ENCODE measurements around the gene ARID1B.

Gene ARID1B

DNA sequence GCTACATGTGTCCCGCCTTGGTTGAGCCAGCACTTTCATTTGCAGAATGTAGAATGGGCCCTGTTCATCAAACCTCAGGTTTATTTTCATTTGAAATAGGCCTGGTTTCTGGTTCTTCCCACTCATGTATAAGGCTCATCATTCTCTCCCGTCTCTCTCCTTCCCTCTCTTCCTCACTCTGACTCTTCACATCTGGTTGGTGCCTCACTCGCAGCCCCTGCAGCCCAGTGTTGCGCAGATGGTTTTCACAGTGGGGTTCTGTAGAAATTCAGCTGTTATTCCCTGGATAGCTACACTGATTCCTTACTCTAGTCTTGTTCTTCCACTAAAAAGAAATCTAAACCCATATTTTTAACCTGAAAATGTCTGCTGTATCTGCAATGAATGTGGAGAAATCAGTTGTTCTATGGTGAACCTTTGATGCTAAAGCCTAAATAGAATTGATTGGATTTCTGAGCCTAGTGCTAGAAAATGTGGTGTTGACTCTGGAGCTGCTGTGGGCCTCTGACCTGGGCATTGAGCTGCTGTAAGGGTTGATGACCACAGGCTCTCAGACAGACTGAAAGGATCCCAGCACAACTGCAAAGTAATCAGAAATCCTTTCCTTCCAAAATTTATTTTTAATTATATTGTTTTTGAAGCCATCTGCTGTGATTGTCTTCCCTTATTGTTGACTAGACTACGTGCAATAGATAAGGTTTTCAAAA is 395.8 kb downstream of the ARID1B start:
- WGBS, 2 experiments = 85 to 91% methylated on average over 5 of the region's 5 CpGs
- no peak overlapping the region for H3K4me3 ChIP-seq (ENCODE audit: insufficient read depth, low read depth, low read length)
- H3K36me3 ChIP-seq (ENCODE audit: control insufficient read depth, insufficient read depth, low read length) = peaks cover 7% of the 10 kb centered on the region
- no peaks in the 10 kb centered on the region for H3K27me3 ChIP-seq (ENCODE audit: control insufficient read depth, insufficient read depth, low read length, poor library complexity, severe bottlenecking)
- H3K4me1 ChIP-seq (ENCODE audit: control insufficient read depth, insufficient read depth, low read length) = peaks cover 3% of the 10 kb centered on the region
- no peak overlapping the region for H3K27ac ChIP-seq (ENCODE audit: insufficient read depth, low read depth, low read length, poor library complexity, severe bottlenecking)
- H3K9me3 ChIP-seq (ENCODE audit: control insufficient read depth, low read length) = no peaks in the 10 kb centered on the region

DNA sequence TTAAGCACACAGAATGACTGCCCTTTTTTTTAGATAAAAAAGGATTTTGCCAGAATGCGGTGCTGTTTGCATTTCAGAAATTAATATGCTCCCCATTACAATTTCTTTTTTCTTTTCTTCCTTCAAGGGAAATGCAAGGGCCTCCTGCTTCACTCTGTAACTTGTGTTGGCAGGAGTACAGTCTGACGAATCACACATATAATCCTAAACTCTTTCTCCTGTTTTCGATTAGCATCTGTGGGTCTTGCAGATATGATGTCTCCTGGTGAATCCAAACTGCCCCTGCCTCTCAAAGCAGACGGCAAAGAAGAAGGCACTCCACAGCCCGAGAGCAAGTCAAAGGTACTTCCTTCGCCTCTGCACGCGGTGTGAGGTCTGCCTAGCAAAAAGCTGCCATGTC is 396.6 kb downstream of the ARID1B start:
- H3K36me3 ChIP-seq (ENCODE audit: control insufficient read depth, insufficient read depth, low read length) = peaks cover 3% of the 10 kb centered on the region
- H3K4me3 ChIP-seq (ENCODE audit: insufficient read depth, low read depth, low read length) = no peak overlapping the region
- no peaks in the 10 kb centered on the region for H3K27me3 ChIP-seq (ENCODE audit: control insufficient read depth, insufficient read depth, low read length, poor library complexity, severe bottlenecking)
- peaks cover 3% of the 10 kb centered on the region for H3K4me1 ChIP-seq (ENCODE audit: control insufficient read depth, insufficient read depth, low read length)
- WGBS, 2 experiments = 97% methylated on average over 8 of the region's 8 CpGs
- no peak overlapping the region for H3K27ac ChIP-seq (ENCODE audit: insufficient read depth, low read depth, low read length, poor library complexity, severe bottlenecking)
- no peaks in the 10 kb centered on the region for H3K9me3 ChIP-seq (ENCODE audit: control insufficient read depth, low read length)

DNA sequence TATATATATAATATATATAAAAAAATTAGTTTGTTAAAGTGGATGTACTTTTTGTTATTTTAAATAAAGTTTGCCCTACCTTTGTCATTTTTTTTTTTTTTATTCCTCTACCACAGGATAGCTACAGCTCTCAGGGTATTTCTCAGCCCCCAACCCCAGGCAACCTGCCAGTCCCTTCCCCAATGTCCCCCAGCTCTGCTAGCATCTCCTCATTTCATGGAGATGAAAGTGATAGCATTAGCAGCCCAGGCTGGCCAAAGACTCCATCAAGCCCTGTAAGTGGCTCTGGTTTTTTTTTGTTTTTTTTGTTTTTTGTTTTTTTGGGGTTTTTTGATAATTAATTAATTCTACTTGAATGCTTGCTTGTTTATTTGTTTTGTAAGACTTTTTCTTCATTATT is 397.6 kb downstream of the ARID1B start:
- Histone ChIP-seq H3K27ac (ENCODE audit: insufficient read depth, low read depth, low read length, poor library complexity, severe bottlenecking) (no peak overlapping the region), H3K9me3 (ENCODE audit: control insufficient read depth, low read length) (no peaks in the 10 kb centered on the region), H3K36me3 (ENCODE audit: control insufficient read depth, insufficient read depth, low read length) (no peaks in the 10 kb centered on the region), H3K4me3 (ENCODE audit: insufficient read depth, low read depth, low read length) (no peak overlapping the region), H3K27me3 (ENCODE audit: control insufficient read depth, insufficient read depth, low read length, poor library complexity, severe bottlenecking) (no peaks in the 10 kb centered on the region), H3K4me1 (ENCODE audit: control insufficient read depth, insufficient read depth, low read length) (peaks cover 3% of the 10 kb centered on the region)

DNA sequence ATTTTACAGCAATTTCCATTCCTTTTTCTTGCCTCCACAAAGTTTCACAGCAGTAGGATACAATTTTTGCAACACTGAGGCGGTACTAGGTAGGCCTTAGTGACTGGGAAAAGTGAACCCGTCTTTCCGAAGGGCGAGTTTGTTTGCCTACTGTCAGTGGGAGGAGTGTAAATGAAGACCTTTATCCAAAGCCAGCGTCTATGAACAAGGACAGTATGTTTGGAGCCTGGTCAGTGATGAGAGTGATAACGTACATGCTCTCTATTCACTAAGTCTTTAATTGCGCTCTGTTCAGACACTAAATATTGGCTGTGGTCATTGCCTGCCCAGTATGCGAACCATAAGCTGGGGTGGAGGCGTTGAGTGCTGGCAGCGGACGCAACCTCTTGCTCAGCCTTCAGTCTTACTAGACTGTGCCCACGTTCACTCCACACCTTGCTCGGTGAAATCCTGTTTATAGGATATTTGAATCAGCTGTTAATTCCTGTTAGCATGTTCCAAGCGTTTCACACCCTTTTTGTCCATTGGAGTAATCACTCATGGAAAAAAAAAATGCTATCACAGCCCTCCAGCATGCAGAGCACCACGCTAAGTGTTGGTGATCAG is 400.7 kb downstream of the ARID1B start:
- H3K4me3 ChIP-seq (ENCODE audit: insufficient read depth, low read depth, low read length) = no peak overlapping the region
- no peaks in the 10 kb centered on the region for H3K9me3 ChIP-seq (ENCODE audit: control insufficient read depth, low read length)
- H3K4me1 ChIP-seq (ENCODE audit: control insufficient read depth, insufficient read depth, low read length) = no peaks in the 10 kb centered on the region
- H3K27me3 ChIP-seq (ENCODE audit: control insufficient read depth, insufficient read depth, low read length, poor library complexity, severe bottlenecking) = no peaks in the 10 kb centered on the region
- H3K36me3 ChIP-seq (ENCODE audit: control insufficient read depth, insufficient read depth, low read length) = no peaks in the 10 kb centered on the region
- WGBS, 2 experiments = 94 to 97% methylated on average over 15 of the region's 15 CpGs
- no peak overlapping the region for H3K27ac ChIP-seq (ENCODE audit: insufficient read depth, low read depth, low read length, poor library complexity, severe bottlenecking)

DNA sequence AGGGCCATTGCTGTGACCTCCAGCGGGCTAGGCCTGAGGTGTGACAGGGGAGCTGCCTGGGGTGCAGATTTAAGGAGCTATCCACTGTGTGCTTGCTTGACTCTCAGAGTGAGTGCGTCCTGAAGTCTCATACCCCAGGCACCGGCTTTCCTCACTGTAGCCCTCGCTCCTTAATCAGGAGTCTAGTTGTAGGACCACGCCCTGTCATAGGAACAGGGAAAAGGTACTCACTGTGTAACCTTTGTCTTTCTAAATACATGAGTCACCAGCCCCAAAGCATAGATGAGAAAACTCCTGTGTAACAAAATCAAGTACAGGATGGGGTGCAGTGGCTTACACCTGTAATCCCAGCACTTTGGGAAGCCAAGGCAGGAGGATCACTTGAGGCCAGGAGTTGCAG is 404.5 kb downstream of the ARID1B start:
- Histone ChIP-seq H3K4me1 (ENCODE audit: control insufficient read depth, insufficient read depth, low read length) (no peaks in the 10 kb centered on the region), H3K27ac (ENCODE audit: insufficient read depth, low read depth, low read length, poor library complexity, severe bottlenecking) (no peak overlapping the region), H3K36me3 (ENCODE audit: control insufficient read depth, insufficient read depth, low read length) (peaks cover 8% of the 10 kb centered on the region), H3K4me3 (ENCODE audit: insufficient read depth, low read depth, low read length) (no peak overlapping the region), H3K9me3 (ENCODE audit: control insufficient read depth, low read length) (no peaks in the 10 kb centered on the region), H3K27me3 (ENCODE audit: control insufficient read depth, insufficient read depth, low read length, poor library complexity, severe bottlenecking) (no peaks in the 10 kb centered on the region)
- 95 to 96% methylated on average over 5 of the region's 5 CpGs for WGBS, 2 experiments

DNA sequence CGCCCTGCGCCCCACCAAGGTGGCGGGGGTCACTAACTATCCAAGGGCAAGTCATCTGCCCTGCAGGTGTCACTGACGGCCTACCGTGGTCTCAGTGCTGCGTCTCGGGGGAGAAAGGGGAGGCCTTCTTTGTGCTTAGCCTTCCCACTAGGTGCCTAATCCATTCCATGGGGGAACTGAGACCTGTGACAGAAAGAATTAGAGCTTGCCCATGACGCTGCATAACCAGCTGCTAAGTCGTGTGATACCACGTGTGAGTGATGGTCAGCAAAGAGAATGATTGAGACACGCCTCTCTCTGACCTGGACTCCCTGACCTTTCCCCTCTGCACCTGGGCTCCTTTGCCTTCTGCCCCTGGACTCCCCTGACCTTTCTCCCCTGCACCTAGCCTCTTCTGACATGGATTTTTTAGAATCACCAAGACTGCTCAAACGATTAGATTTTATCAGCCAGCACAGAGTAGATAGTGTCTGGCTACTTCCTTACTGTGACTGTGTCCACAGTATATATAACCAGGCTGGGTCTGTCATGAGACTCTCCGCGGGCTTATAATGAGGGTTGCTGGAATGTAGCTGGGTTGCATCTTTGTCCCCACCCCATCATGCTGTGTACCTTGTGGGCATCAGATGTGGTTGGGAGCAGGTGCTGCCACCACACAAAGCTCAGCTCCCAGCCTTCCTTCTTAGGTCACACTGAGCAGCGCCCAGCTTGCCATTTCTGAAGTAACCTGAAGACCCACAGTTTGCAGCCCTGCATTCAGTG is 405.5 kb downstream of the ARID1B start:
- 95% methylated on average over 15 of the region's 15 CpGs for WGBS, 2 experiments
- Histone ChIP-seq H3K27ac (ENCODE audit: insufficient read depth, low read depth, low read length, poor library complexity, severe bottlenecking) (no peak overlapping the region), H3K27me3 (ENCODE audit: control insufficient read depth, insufficient read depth, low read length, poor library complexity, severe bottlenecking) (no peaks in the 10 kb centered on the region)

DNA sequence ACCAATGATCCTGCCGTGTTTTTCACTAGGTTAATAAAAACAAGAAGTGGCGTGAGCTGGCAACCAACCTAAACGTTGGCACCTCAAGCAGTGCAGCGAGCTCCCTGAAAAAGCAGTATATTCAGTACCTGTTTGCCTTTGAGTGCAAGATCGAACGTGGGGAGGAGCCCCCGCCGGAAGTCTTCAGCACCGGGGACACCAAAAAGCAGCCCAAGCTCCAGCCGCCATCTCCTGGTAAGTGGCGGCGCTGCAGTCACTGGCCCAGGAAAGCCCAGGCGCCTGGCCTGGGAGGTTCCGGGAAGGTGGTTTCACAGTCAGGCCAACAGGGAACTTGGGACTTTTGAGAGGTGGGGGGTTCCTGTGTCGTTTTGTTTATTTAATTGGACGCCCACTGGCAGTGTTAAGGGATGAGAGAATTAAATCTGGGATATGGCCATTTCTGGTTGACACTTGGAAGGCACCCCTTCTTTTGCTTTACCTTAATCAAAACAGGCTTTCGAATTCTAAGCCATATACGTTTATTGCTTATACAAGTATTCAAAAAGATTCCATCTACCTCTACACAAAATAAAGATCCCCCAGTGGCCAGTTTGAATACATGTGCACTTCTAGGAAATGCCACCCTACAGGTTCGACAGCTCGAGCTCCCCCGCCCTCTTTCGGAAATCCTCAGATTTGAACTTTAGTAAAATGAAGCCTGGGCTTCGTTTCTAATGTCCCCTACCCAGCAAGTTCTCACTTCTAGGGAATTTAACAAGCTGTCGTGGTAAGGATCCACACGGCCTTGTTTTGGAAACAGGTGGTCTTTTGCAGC is 407.2 kb downstream of the ARID1B start:
- H3K27me3 ChIP-seq (ENCODE audit: control insufficient read depth, insufficient read depth, low read length, poor library complexity, severe bottlenecking) = no peaks in the 10 kb centered on the region
- peaks cover 8% of the 10 kb centered on the region for H3K36me3 ChIP-seq (ENCODE audit: control insufficient read depth, insufficient read depth, low read length)
- no peaks in the 10 kb centered on the region for H3K4me1 ChIP-seq (ENCODE audit: control insufficient read depth, insufficient read depth, low read length)
- H3K9me3 ChIP-seq (ENCODE audit: control insufficient read depth, low read length) = no peaks in the 10 kb centered on the region
- H3K27ac ChIP-seq (ENCODE audit: insufficient read depth, low read depth, low read length, poor library complexity, severe bottlenecking) = no peak overlapping the region
- WGBS, 2 experiments = 59 to 62% methylated on average over 25 of the region's 25 CpGs
- no peak overlapping the region for H3K4me3 ChIP-seq (ENCODE audit: insufficient read depth, low read depth, low read length)

More for the DNA sequence above, 405.5 kb downstream of the ARID1B start:
- H3K4me1 ChIP-seq (ENCODE audit: control insufficient read depth, insufficient read depth, low read length) = no peaks in the 10 kb centered on the region
- H3K9me3 ChIP-seq (ENCODE audit: control insufficient read depth, low read length) = no peaks in the 10 kb centered on the region
- H3K4me3 ChIP-seq (ENCODE audit: insufficient read depth, low read depth, low read length) = no peak overlapping the region
- H3K36me3 ChIP-seq (ENCODE audit: control insufficient read depth, insufficient read depth, low read length) = peaks cover 8% of the 10 kb centered on the region

DNA sequence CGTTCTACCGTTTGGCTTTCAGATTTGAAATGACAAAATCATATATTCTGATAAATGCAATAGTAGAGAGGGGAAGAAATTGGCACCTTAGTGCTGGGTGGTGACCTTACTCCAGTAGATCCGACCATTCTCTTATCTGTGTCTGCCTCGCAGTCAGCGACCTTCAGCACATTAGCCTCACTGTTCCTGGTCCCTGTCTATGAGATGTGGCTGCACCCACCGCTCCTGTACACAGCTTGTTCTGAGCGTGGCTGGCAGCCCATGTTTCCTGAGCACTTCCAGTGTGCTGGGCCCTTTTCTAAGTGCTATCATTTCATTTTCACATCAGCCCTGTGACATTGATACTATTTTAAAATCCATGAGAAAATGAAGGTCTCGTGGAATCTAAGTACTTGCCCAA is 408.0 kb downstream of the ARID1B start:
- WGBS, 2 experiments = 94 to 97% methylated on average over 6 to 8 of the region's 8 CpGs
- Histone ChIP-seq H3K27ac (ENCODE audit: insufficient read depth, low read depth, low read length, poor library complexity, severe bottlenecking) (no peak overlapping the region), H3K4me3 (ENCODE audit: insufficient read depth, low read depth, low read length) (no peak overlapping the region), H3K9me3 (ENCODE audit: control insufficient read depth, low read length) (no peaks in the 10 kb centered on the region), H3K4me1 (ENCODE audit: control insufficient read depth, insufficient read depth, low read length) (no peaks in the 10 kb centered on the region), H3K36me3 (ENCODE audit: control insufficient read depth, insufficient read depth, low read length) (peaks cover 14% of the 10 kb centered on the region), H3K27me3 (ENCODE audit: control insufficient read depth, insufficient read depth, low read length, poor library complexity, severe bottlenecking) (no peaks in the 10 kb centered on the region)

DNA sequence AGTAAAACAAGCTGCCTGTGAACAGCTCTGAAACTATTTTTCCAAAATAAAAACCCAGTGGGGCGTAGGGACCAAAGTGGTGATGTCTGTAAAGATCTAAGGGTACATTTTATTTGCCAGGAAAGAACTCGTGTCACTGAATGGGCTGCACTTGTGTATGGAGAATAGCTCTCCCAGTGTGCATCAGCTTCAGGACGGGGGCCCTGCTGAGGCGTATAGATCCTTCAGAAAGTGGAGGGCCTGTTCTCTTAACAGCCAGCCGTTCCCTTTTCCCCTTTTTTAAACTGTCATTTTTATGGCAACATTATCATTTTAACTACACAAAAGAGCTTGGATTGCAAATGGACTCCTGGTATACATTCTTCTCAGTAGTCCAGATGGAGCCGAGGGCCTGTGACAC is 408.8 kb downstream of the ARID1B start:
- Histone ChIP-seq H3K27ac (ENCODE audit: insufficient read depth, low read depth, low read length, poor library complexity, severe bottlenecking) (no peak overlapping the region), H3K36me3 (ENCODE audit: control insufficient read depth, insufficient read depth, low read length) (peaks cover 19% of the 10 kb centered on the region)
- 82 to 91% methylated on average over 6 of the region's 6 CpGs for WGBS, 2 experiments

DNA sequence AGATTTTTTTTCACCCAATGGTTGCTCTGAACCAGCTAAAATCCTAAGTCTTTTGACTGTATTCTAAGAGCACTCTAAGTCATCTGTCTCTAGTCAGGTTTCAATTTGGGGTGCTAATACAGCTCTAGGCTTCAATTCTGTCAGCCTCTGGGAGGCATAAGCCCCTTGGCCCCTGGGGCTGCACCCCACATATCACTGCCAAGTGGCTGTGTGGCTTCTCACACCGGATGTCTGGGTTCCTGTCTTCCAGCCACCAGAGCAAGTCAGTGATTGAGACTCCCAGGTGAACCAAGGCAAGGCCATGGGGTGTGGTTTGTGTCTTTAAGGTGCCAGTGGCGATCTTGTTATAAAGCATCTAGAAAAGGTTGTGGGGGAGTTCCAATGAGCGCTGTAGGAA is 409.6 kb downstream of the ARID1B start:
- Histone ChIP-seq H3K4me1 (ENCODE audit: control insufficient read depth, insufficient read depth, low read length) (no peaks in the 10 kb centered on the region), H3K9me3 (ENCODE audit: control insufficient read depth, low read length) (no peaks in the 10 kb centered on the region), H3K4me3 (ENCODE audit: insufficient read depth, low read depth, low read length) (no peak overlapping the region), H3K27ac (ENCODE audit: insufficient read depth, low read depth, low read length, poor library complexity, severe bottlenecking) (no peak overlapping the region), H3K27me3 (ENCODE audit: control insufficient read depth, insufficient read depth, low read length, poor library complexity, severe bottlenecking) (no peaks in the 10 kb centered on the region), H3K36me3 (ENCODE audit: control insufficient read depth, insufficient read depth, low read length) (peaks cover 24% of the 10 kb centered on the region)
- 89 to 93% methylated on average over 3 of the region's 3 CpGs for WGBS, 2 experiments

More for the DNA sequence above, 408.8 kb downstream of the ARID1B start:
- Histone ChIP-seq H3K4me3 (ENCODE audit: insufficient read depth, low read depth, low read length) (no peak overlapping the region), H3K27me3 (ENCODE audit: control insufficient read depth, insufficient read depth, low read length, poor library complexity, severe bottlenecking) (no peaks in the 10 kb centered on the region), H3K9me3 (ENCODE audit: control insufficient read depth, low read length) (no peaks in the 10 kb centered on the region), H3K4me1 (ENCODE audit: control insufficient read depth, insufficient read depth, low read length) (no peaks in the 10 kb centered on the region)

Measured in ectodermal cell (in vitro differentiated cells).